ENCODE data around the gene CUL7. TPM values are rescaled to one million over a fixed set of nuclear protein-coding genes. Genes with fewer than 3 reads are reported as not detected.

Gene CUL7
- total and polyA plus RNA-seq, 9 of the 15 experiments (the other 6 are each of a cell fraction or from before 2014, with no cell fraction given): 0.44 to 20.1 (median 8.6) TPM

DNA sequence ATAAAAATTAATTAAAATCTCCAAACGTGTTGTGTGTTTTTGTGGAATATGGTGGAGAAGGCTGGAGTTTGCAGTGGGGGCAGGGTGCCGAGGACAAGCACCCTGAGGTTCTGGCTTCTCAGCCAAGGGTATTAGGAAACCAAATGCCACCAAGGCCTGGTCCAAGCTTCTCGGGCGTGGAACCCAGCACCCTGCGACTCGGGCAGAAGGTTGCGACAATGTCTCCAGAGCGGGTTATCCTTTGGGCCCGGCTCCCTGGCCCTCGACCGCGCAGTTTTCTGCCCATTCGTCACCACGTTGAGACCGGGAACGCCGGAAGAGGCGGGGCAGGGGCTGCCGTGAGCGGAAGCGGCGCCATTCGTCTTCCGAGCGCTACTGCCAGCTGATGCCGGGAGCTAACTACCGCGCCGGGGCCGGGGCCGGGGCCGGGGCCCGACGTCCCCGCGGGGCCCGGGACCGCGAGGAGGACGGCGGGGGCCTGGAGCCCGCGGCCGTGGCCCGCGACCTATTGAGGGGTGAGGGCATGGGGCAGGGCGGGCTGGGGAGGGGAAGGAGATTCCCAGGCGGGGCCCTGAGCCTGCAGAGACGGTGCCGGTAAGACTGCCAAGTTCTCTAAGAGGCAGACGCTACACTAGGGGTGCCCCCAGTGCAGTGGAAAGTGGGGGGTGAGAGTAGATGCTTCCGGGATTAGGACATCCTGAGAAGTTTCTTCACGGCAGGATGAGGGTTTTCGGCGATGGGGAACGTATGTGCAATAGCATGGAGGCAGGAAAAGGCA is 32.2 kb downstream of the CUL7 start, which contains the start of gene RRP36 (continued):
- TF ChIP-seq SMARCE1 (IDR thresholded peaks at IDR 0.05) (0 out of 2 replicates have a peak, but pooled peaks have one; percentile 9), SIN3A (IDR thresholded peaks at IDR 0.05; ENCODE audit: borderline replicate concordance in 2 of 2, control insufficient read depth in 1 of 2, low read depth in 2 of 2, low read length in 2 of 2) (peak; percentile 44 to 94; a peak in 3 of 4 replicates), POLR2H (tag; IDR thresholded peaks at IDR 0.05; ENCODE audit: low read depth) (peak; percentile 46; the same call in 1 of the 2 replicates), STAT5B (CRISPR knock-in tag; IDR thresholded peaks at IDR 0.05) (no peak), GABPA (tag; conservative IDR thresholded peaks at IDR 0.05; ENCODE audit: low read depth) (peak; percentile 96), ZNF644 (tag; IDR thresholded peaks at IDR 0.05; ENCODE audit: low read depth) (peak; percentile 26), TBL1XR1 (IDR thresholded peaks at IDR 0.05; ENCODE audit: low read length in 2 of 2) (no peak), CTBP1 (IDR thresholded peaks at IDR 0.05; ENCODE audit: borderline replicate concordance) (peak; percentile 66), PHF20 (IDR thresholded peaks at IDR 0.05; ENCODE audit: partially characterized antibody) (peak; percentile 66), HDAC3 (IDR thresholded peaks at IDR 0.05; ENCODE audit: borderline replicate concordance, partially characterized antibody) (no peak), NFRKB (IDR thresholded peaks at IDR 0.05; ENCODE audit: low read depth) (peak; percentile 61)
- TF ChIP-seq, protein P1, sequence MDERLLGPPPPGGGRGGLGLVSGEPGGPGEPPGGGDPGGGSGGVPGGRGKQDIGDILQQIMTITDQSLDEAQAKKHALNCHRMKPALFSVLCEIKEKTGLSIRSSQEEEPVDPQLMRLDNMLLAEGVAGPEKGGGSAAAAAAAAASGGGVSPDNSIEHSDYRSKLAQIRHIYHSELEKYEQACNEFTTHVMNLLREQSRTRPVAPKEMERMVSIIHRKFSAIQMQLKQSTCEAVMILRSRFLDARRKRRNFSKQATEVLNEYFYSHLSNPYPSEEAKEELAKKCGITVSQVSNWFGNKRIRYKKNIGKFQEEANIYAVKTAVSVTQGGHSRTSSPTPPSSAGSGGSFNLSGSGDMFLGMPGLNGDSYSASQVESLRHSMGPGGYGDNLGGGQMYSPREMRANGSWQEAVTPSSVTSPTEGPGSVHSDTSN (CRISPR knock-in tag; IDR thresholded peaks at IDR 0.05; ENCODE audit: low read depth): no peak
- TF ChIP-seq, protein P1 (tag; conservative IDR thresholded peaks at IDR 0.05; ENCODE audit: low read depth): 0 out of 2 replicates have a peak, but pooled peaks have one; percentile 7
- TF ChIP-seq, protein P2, sequence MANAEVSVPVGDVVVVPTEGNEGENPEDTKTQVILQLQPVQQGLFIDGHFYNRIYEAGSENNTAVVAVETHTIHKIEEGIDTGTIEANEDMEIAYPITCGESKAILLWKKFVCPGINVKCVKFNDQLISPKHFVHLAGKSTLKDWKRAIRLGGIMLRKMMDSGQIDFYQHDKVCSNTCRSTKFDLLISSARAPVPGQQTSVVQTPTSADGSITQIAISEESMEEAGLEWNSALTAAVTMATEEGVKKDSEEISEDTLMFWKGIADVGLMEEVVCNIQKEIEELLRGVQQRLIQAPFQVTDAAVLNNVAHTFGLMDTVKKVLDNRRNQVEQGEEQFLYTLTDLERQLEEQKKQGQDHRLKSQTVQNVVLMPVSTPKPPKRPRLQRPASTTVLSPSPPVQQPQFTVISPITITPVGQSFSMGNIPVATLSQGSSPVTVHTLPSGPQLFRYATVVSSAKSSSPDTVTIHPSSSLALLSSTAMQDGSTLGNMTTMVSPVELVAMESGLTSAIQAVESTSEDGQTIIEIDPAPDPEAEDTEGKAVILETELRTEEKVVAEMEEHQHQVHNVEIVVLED (CRISPR knock-in tag; IDR thresholded peaks at IDR 0.05): peak; percentile 80
- TF ChIP-seq, protein P3, sequence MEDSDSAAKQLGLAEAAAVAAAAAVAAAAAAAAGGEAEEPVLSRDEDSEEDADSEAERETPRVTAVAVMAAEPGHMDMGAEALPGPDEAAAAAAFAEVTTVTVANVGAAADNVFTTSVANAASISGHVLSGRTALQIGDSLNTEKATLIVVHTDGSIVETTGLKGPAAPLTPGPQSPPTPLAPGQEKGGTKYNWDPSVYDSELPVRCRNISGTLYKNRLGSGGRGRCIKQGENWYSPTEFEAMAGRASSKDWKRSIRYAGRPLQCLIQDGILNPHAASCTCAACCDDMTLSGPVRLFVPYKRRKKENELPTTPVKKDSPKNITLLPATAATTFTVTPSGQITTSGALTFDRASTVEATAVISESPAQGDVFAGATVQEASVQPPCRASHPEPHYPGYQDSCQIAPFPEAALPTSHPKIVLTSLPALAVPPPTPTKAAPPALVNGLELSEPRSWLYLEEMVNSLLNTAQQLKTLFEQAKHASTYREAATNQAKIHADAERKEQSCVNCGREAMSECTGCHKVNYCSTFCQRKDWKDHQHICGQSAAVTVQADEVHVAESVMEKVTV (CRISPR knock-in tag; IDR thresholded peaks at IDR 0.05): 0 out of 2 replicates have a peak, but pooled peaks have one; percentile 9
- TF ChIP-seq, protein P4, sequence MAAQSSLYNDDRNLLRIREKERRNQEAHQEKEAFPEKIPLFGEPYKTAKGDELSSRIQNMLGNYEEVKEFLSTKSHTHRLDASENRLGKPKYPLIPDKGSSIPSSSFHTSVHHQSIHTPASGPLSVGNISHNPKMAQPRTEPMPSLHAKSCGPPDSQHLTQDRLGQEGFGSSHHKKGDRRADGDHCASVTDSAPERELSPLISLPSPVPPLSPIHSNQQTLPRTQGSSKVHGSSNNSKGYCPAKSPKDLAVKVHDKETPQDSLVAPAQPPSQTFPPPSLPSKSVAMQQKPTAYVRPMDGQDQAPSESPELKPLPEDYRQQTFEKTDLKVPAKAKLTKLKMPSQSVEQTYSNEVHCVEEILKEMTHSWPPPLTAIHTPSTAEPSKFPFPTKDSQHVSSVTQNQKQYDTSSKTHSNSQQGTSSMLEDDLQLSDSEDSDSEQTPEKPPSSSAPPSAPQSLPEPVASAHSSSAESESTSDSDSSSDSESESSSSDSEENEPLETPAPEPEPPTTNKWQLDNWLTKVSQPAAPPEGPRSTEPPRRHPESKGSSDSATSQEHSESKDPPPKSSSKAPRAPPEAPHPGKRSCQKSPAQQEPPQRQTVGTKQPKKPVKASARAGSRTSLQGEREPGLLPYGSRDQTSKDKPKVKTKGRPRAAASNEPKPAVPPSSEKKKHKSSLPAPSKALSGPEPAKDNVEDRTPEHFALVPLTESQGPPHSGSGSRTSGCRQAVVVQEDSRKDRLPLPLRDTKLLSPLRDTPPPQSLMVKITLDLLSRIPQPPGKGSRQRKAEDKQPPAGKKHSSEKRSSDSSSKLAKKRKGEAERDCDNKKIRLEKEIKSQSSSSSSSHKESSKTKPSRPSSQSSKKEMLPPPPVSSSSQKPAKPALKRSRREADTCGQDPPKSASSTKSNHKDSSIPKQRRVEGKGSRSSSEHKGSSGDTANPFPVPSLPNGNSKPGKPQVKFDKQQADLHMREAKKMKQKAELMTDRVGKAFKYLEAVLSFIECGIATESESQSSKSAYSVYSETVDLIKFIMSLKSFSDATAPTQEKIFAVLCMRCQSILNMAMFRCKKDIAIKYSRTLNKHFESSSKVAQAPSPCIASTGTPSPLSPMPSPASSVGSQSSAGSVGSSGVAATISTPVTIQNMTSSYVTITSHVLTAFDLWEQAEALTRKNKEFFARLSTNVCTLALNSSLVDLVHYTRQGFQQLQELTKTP (IDR thresholded peaks at IDR 0.05; ENCODE audit: low read depth in 1 of 2, partially characterized antibody in 2 of 2): peak in 1 of 2 experiments; percentile 70
